Progenitor cell of endocrine pancreas (in vitro differentiated cells): ENCODE measurements around the gene CPEB1. TPM values are rescaled to one million over a fixed set of nuclear protein-coding genes. Genes with fewer than 3 reads are reported as not detected.

Experiments
- DNase-seq: peaks from one replicate; pipeline ENCODE4 v3.0.0; 2021; ENCODE audit warnings: low spot score; ENCODE audit not compliant: unreplicated experiment
- H3K27ac Mint-ChIP-seq: 2 replicates; pipeline ENCODE4 v1.8.0; 2021; ENCODE audit warnings: mild to moderate bottlenecking, moderate library complexity, mixed read lengths
- H3K27me3 Mint-ChIP-seq: 2 replicates; pipeline ENCODE4 v1.8.0; 2021; ENCODE audit warnings: mixed read lengths
- H3K36me3 Mint-ChIP-seq: 2 replicates; pipeline ENCODE4 v1.8.0; 2022; ENCODE audit warnings: mixed read lengths; ENCODE audit not compliant: insufficient read depth
- H3K4me1 Mint-ChIP-seq: 2 replicates; pipeline ENCODE4 v1.8.0; 2021; ENCODE audit warnings: low read depth, mixed read lengths
- H3K4me3 Mint-ChIP-seq: 2 replicates; pipeline ENCODE4 v1.8.0; 2021; ENCODE audit warnings: low read depth, mild to moderate bottlenecking, moderate library complexity, mixed read lengths
- H3K9me3 Mint-ChIP-seq: 2 replicates; pipeline ENCODE4 v1.8.0; 2021; ENCODE audit warnings: low read depth, mixed read lengths
- total RNA-seq: library from RNA; stranded (reverse); gene quantifications from 2 replicates; pipeline ENCODE4 v1.2.1, GENCODE V29; 2021
- TF ChIP-seq, protein P1 (sequence below): fragments of 200-600 bp; sonication (generic); IDR thresholded peaks from one replicate; pipeline ENCODE4 v1.5.0; 2021; ENCODE audit warnings: antibody characterized with exemption, mild to moderate bottlenecking; ENCODE audit not compliant: unreplicated experiment

CPEB1 gene
- total RNA-seq, 1 donor from 2014 or later, result 0.60 TPM

DNA sequence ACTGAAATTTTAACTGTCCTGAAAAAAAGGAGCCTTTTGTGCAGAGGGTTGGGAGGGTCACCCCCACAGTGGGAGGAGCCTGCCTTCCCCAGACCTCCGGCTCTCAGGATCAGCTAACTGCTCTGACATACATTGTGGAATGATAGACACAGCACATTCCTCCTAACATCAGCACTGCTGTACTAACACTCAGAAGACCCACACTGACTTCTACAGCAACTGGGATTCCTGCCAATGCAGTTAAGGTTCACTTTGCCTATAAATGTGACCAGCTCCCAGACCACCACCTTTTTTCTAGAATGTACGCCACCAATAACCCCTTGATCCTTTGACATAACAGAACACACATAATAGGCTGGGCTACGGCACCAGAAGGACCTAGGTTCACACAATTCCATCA is 3.2 kb downstream of the CPEB1 start:
- Mint-ChIP-seq H3K4me1 (peaks cover 4% of the 10 kb centered on the region), H3K36me3 (no peaks in the 10 kb centered on the region), H3K9me3 (no peaks in the 10 kb centered on the region), H3K27me3 (peaks cover 74% of the 10 kb centered on the region), H3K4me3 (no peak overlapping the region), H3K27ac (no peak overlapping the region)
- TF ChIP-seq, protein P1, sequence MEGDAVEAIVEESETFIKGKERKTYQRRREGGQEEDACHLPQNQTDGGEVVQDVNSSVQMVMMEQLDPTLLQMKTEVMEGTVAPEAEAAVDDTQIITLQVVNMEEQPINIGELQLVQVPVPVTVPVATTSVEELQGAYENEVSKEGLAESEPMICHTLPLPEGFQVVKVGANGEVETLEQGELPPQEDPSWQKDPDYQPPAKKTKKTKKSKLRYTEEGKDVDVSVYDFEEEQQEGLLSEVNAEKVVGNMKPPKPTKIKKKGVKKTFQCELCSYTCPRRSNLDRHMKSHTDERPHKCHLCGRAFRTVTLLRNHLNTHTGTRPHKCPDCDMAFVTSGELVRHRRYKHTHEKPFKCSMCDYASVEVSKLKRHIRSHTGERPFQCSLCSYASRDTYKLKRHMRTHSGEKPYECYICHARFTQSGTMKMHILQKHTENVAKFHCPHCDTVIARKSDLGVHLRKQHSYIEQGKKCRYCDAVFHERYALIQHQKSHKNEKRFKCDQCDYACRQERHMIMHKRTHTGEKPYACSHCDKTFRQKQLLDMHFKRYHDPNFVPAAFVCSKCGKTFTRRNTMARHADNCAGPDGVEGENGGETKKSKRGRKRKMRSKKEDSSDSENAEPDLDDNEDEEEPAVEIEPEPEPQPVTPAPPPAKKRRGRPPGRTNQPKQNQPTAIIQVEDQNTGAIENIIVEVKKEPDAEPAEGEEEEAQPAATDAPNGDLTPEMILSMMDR, result no peak
- no peak for DNase-seq

DNA sequence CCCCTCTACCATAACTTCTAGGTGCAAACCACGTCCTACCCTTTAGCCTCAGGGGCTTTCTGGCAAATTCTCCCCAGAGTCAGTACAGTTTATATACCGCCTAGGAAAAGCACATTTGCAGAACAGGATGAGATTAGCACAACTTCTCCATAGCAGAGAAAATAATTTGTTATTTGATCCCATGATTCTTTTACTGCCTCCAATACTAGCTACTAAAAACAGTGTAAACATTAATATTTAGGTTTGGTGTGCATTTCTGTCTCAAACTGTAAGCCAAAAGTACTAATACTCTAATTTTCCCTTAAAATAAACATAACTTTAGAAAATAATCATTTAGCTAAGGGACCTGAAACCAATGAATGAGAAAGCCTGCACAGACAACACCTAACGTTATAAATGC is 4.5 kb downstream of the CPEB1 start:
- Mint-ChIP-seq H3K4me1 (peaks cover 1% of the 10 kb centered on the region), H3K9me3 (no peaks in the 10 kb centered on the region), H3K27me3 (peaks cover 63% of the 10 kb centered on the region), H3K27ac (no peak overlapping the region), H3K36me3 (no peaks in the 10 kb centered on the region), H3K4me3 (no peak overlapping the region)
- TF ChIP-seq, protein P1, result no peak
- no peak for DNase-seq

DNA sequence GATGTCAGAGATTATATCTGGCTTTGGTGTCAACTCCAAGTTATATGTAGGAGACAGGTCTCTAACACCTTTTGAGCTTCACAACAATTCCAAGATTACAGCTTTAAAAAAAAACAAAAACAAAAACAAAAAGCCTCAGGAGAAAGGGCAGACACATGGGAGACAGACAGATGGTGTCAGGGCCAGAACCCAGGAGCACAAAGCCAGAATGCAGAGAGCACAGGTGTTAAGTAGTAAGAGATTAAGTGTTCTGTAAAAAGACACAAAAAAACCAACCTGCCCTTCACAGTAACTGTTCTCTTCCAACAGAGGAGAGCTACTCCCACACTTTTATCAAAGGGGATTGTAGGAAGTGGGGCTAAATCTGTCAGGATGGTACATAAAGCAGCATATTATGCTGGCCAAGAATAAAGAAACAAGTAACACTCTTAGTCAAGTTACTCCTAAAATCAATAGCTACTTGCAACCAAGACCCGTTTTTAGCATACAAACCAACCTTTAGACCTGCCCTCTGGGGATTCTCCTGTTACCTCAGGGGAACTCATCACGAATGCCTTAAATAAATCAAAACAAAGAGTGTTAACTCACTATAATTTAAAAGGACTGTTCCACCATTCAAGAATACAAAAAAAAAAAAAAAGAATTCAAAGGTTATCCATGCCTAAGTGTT is 5.9 kb downstream of the CPEB1 start:
- Mint-ChIP-seq H3K9me3 (no peaks in the 10 kb centered on the region), H3K27ac (no peak overlapping the region), H3K4me1 (peaks cover 1% of the 10 kb centered on the region), H3K36me3 (no peaks in the 10 kb centered on the region), H3K27me3 (peaks cover 72% of the 10 kb centered on the region), H3K4me3 (no peak overlapping the region)
- DNase-seq, result no peak
- TF ChIP-seq, protein P1, result no peak

DNA sequence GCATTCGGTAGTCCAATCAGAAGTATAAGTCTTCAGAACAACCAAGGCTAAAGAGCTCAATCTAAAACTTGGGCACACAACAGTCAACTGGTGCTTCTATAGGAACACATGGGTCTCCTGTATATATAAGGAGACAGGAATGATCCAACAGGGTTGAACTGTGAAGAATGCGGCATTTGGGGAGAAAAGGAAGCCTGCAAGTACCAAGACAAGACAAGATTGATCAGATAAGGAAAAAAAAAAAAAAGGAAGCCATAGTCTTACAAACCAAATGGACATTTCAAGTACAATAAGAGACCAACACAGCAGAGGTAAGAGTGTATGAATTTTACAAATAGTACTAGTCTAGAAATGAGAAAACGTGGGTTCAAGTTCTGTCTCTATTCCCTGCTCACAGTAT is 6.5 kb downstream of the CPEB1 start:
- H3K9me3 Mint-ChIP-seq, result no peaks in the 10 kb centered on the region
- TF ChIP-seq, protein P1, result no peak
- no peak overlapping the region for H3K4me3 Mint-ChIP-seq
- H3K27me3 Mint-ChIP-seq, result peaks cover 72% of the 10 kb centered on the region
- DNase-seq, result no peak
- H3K27ac Mint-ChIP-seq, result no peak overlapping the region
- H3K36me3 Mint-ChIP-seq, result no peaks in the 10 kb centered on the region
- no peaks in the 10 kb centered on the region for H3K4me1 Mint-ChIP-seq

DNA sequence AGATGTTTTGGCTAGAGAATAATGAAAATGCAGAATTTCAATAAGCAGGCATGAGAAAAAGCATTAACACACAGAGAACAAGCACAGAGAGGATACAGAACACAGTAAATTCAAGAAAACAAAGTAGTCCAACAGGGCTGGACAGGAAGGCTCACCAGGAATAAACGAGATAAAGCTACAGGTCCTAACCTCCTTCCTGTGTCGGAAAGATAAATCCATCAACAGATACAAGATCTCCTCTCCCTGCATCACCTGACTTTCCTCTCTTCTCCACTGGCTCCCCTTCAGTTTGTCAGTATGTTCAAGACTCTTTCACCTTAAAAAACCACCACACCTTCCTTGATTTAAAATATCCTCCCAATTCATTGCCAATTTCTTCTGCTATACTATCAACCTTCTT is 11.4 kb downstream of the CPEB1 start:
- H3K4me1 Mint-ChIP-seq, result no peaks in the 10 kb centered on the region
- TF ChIP-seq, protein P1, result no peak
- no peak overlapping the region for H3K27ac Mint-ChIP-seq
- H3K36me3 Mint-ChIP-seq, result no peaks in the 10 kb centered on the region
- no peaks in the 10 kb centered on the region for H3K9me3 Mint-ChIP-seq
- no peak overlapping the region for H3K4me3 Mint-ChIP-seq
- H3K27me3 Mint-ChIP-seq, result peaks cover 35% of the 10 kb centered on the region
- no peak for DNase-seq
